ENCODE data around the gene UBE2L5.

GRCh38 chr13:30435911-30436451 lies 13.7 kb downstream of the UBE2L5 start:
- no peak for TF ChIP-seq PKNOX1 (IDR thresholded peaks at IDR 0.05)
- no peak for TF ChIP-seq SUZ12 (IDR thresholded peaks at IDR 0.05)
- no peak for TF ChIP-seq SP1 (IDR thresholded peaks at IDR 0.05)
- no peak for TF ChIP-seq ELF4 (IDR thresholded peaks at IDR 0.05)
- TF ChIP-seq ZNF384 (IDR thresholded peaks at IDR 0.05), result no peak
- no peak for TF ChIP-seq ARNT (IDR thresholded peaks at IDR 0.05)
- no peak for TF ChIP-seq LEF1 (IDR thresholded peaks at IDR 0.05; ENCODE audit: borderline replicate concordance)
- TF ChIP-seq BHLHE40 (IDR thresholded peaks at IDR 0.05; ENCODE audit: borderline replicate concordance), result no peak
- TF ChIP-seq FOXK2 (IDR thresholded peaks at IDR 0.05), result no peak
- TF ChIP-seq HDGF (IDR thresholded peaks at IDR 0.05; ENCODE audit: borderline replicate concordance), result no peak

All from HEK293T (cell line).